Right lobe of liver (tissue), 4 donors: ENCODE results near the gene SP140L.

ENCODE experiments used
- POLR2A ChIP-seq: fragments of 450-650 bp; IDR thresholded peaks from one replicate; pipeline ENCODE4 v1.6.1; 2017; ENCODE audit warnings: antibody characterized with exemption, mild to moderate bottlenecking
- TF ChIP-seq, protein P1 (sequence below), 4 donors: fragments of 200-600 bp in 3 of 4; fragments of 450-650 bp in 1 of 4; IDR thresholded peaks; one replicate each; pipeline versions ENCODE4 v1.5.1 to v1.8.0; 2016 to 2022; ENCODE audit warnings: antibody characterized with exemption in 4 of 4, mild to moderate bottlenecking in 2 of 4
- donor health status: DM: no; HTN: no; CAD: no.
- donor health status: DM: no; HTN: no; CAD: no.
- donor health status: DM: no; HTN: yes; CAD: no.

DNA sequence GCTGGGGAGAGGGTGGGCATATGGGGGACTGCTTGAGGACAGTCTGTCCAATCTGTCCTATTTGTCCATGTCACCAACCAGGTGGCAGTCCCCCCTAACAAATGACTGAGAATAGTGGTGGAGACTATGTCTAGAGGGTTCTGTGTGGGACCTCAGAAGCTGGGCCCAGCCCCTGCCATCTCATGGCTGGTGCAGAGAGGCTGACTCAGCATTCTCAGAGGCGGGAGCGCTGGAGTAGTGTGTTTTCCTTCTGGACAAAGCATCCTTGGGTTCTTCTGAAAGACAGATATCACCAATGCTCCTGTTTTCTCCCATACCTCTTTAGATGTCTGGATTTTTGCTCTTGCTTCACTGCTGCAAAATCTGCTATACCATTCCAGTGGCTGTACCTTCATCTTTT, 44.1 kb upstream of the SP140L start:
- TF ChIP-seq POLR2A = no peak
- TF ChIP-seq, protein P1, sequence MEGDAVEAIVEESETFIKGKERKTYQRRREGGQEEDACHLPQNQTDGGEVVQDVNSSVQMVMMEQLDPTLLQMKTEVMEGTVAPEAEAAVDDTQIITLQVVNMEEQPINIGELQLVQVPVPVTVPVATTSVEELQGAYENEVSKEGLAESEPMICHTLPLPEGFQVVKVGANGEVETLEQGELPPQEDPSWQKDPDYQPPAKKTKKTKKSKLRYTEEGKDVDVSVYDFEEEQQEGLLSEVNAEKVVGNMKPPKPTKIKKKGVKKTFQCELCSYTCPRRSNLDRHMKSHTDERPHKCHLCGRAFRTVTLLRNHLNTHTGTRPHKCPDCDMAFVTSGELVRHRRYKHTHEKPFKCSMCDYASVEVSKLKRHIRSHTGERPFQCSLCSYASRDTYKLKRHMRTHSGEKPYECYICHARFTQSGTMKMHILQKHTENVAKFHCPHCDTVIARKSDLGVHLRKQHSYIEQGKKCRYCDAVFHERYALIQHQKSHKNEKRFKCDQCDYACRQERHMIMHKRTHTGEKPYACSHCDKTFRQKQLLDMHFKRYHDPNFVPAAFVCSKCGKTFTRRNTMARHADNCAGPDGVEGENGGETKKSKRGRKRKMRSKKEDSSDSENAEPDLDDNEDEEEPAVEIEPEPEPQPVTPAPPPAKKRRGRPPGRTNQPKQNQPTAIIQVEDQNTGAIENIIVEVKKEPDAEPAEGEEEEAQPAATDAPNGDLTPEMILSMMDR (IDR thresholded peaks at IDR 0.05) = no peak
